GM10847 (cell line): ENCODE data around the gene RTN4RL1.

Source experiments
- POLR2A ChIP-seq: IDR thresholded peaks from 2 replicates; pipeline ENCODE4 v1.6.1; 2011; ENCODE audit not compliant: insufficient read length; ENCODE audit errors: extremely low read depth

Gene RTN4RL1

DNA sequence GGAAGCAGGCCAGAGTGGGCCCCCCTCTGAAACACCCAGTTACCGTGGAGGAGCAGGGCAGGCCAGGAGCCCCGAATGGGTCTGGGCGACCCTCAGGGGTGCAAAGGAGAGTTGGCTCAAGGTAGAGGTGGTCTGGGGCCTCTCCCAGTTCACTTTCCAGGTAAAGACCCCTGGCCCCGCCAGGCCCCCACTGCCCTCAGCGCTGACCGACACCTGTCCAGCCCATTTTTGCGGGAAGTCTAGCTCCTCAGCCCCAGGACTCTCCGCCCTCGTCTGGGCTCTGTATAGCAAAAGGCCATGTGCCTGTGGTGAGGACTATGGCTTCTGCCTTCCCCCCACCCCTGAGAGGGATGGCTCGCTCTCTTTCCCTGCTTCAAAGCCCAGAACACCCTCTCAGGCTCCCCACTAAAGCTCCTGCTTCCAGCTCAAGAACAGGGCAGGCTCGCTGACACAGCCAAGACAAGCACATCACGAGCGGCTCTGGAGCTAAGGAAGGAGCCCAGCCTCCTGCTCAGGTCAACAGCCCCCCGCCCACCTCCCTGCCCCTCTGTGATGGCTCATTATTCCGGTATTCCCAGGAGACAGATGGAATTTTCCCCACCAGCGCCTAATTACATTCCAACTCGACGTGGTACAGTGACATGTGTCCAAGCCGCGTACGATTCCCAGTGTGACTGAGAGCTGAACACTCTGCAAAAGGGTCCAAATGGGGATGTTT, 59.4 kb downstream of the RTN4RL1 start:
- no peak for TF ChIP-seq POLR2A

GRCh38 chr17:1963250-1963649, 61.9 kb downstream of the RTN4RL1 start:
- TF ChIP-seq POLR2A, result no peak

DNA sequence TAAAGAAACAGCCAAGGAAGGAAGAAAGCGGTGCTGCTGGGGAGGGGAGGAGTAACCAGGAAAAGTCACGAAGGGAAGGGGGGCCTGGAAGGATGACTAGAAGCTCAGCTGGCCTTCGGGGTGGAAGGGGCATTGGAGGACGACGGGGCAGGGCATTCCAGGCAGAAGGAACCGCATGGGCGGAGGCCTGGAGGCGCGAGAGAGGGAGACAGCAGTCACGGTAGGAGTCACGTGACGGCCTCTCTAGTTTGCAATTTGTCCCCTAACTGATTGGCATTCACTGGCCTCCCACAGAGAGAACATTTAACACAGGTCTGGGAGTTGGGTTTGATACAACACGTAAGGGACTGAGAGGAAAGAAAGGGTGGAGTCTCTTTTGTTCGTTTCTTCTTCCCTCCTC, 63.9 kb downstream of the RTN4RL1 start:
- TF ChIP-seq POLR2A, result no peak

GRCh38 chr17:1960545-1960912, 64.6 kb downstream of the RTN4RL1 start:
- no peak for TF ChIP-seq POLR2A

GRCh38 chr17:1959871-1960544, 65.1 kb downstream of the RTN4RL1 start:
- TF ChIP-seq POLR2A, result no peak

GRCh38 chr17:1958134-1958881, 66.8 kb downstream of the RTN4RL1 start:
- no peak for TF ChIP-seq POLR2A

GRCh38 chr17:1957037-1957436, 68.1 kb downstream of the RTN4RL1 start:
- no peak for TF ChIP-seq POLR2A

GRCh38 chr17:1956134-1956533, 69.0 kb downstream of the RTN4RL1 start:
- TF ChIP-seq POLR2A, result no peak

DNA sequence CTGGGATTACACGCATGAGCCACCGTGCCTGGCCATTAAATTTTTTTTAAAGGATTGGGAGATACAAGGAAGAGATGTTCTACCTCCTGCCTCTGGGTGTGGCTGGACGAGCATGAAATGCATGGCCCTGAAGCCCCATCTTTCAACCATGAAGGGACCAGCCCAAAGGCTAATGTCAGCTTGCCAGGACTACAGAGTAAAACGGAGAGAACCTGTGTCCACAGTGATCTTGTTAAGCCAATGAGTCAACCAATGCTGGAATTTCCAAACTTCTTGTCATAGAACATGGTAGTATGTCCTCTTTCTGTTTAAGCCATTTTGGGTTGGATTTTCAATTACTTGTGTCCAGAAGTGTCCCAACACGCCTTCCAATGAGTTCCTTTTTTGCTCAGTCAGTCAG, 71.3 kb downstream of the RTN4RL1 start:
- TF ChIP-seq POLR2A, result no peak

DNA sequence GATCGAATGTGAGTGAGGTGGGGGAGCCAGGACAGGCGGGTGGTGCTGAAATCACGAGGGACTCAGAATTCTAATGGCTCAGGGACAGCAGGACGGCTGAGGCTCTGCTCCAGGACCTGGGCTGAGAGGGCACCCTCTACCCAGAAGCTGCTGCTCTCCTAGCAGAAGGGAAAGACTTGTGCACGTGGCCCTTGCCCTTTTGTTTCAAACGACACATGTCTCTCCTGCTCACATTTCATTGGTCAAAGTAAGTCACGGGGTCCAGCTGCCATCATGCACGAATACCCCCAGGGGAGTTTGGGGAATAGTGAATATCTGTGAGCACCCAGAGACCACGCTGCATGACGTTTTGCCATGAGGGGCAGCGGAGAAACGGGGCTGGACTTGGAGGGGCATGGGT, 73.2 kb downstream of the RTN4RL1 start:
- TF ChIP-seq POLR2A, result no peak

GRCh38 chr17:1949754-1950153, 75.4 kb downstream of the RTN4RL1 start:
- TF ChIP-seq POLR2A, result no peak

DNA sequence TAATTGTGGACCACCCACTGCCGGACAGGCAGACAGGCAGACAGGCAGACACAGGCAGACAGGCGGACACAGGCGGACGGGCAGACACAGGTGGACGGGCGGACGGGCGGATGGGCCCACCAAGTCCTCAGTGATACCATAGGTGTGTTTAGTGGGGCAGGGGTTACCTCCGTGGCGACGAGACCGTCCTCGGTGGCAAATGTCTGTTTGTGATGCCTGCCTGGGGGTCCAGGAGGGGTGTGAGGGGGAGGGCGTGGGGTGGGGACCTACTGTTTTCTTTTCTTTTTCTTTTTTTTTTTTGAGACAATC, 76.7 kb downstream of the RTN4RL1 start:
- TF ChIP-seq POLR2A, result no peak

DNA sequence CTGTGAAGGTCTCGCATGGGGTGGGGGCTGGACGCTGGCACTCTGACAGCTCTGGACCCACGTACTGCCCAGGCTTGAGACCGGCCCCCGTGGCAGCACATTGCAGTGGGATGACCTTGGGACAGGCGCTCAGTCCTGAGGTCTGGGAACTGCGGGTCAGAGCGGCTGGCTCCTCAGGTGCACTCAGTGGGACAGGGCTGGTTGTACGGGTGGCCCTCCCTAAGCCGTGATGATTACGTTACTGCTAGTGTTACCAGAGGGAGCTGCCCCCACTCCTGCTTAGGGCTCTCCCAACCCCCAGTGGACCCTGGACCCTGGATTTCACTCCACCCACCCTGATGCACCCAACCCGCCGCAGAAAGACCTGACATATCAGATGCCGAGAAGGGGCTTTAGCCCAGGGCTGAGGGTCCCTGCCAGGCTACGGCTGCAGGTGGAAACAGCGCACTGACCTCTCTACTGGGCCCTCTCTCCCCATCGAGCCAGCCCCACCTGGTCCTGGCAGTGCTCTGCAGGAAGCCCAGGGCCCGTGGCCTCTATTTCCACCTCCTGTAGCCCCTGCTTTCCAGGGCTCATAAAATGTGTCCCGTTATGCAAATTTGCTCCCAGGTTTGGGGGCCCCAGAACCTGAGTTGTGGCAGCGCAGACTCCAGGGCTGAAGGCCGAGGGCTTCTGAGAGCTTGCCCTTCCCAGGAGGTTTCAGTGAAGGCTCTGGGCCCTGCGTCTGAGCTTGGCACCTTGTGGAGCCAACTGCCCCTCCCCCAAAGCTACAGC, 77.2 kb downstream of the RTN4RL1 start:
- no peak for TF ChIP-seq POLR2A

GRCh38 chr17:1947229-1947742, 77.8 kb downstream of the RTN4RL1 start:
- TF ChIP-seq POLR2A, result no peak
